Amniotic stem cell (primary cell): ENCODE measurements around the gene HCN4.
"Not testable (repeated sequence)": the region's sequence is repeated elsewhere in the genome, so short reads cannot be mapped to it uniquely, and the experiment has no call there.

ENCODE experiments used
- DNase-seq: peaks from one replicate; lab custom pipeline; 2025; lab: John Stamatoyannopoulos, UW

The HCN4 gene

DNA sequence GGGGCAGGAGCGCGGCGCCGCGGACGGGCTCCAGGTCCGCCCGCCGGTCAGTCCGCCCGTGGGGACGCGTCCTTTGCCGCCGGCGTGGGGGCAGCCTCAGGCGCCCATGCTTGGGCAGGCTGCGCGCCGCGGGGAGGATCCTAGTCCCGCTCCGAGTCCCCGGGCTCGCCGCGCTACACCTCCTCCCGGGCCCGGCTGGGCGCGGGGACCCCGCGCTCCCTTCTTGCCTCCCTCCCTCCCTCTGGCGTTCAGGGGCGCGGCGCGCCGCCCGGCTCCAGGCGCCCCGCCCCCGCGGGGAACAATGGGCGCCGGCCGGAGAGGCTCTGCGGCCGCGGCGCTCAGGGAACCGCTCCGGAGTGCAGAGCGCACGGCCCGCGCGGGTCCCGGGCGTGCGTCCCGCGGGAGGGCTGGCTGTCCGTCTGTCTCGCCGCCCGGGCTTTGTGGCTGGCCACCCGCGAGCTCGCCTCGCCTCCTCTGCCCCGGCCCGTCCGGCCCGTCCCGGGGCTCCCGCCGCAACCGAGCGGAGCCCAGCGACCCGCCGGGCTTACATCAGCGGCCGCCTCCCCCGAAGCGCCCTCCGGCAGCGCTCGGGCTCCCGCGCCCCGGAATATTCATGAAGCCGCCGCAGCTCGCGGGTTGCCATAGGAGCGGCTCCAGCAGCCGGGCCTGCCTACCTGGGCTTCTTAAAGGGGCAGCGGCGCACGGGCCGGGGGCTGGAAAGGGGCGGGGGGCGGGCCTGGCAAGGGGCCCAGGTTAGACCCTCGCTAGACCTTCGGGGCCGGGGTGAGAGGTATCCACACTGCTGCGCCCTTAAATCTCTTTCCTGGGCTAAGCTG lies at the start of gene HCN4:
Gene HCN4 (minus strand): TSS at position 658 of the 836 bp plus-strand sequence. CDS start 688 bp downstream, outside the sequence.
- DNase-seq, result no peak

DNA sequence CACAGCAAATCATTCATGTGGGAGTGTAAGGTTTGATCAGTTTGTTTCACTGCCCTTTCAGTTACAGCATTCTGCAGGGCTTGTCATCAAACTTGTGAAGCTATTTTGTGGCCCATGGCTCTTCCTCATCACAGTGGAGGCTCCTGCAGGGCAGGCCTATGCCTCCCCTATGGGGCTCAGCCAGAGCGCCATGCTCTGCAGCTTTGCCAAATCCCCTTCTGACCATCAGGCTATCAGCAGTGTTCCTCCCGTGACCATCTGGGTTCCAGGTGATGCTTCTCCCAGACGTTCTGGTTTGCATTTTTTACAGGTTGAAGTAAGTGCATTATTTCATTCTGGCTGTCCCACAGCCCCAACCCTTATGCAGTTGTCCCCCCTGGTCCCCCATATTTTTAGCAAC lies 46.1 kb upstream of the HCN4 start:
- DNase-seq, result no peak

DNA sequence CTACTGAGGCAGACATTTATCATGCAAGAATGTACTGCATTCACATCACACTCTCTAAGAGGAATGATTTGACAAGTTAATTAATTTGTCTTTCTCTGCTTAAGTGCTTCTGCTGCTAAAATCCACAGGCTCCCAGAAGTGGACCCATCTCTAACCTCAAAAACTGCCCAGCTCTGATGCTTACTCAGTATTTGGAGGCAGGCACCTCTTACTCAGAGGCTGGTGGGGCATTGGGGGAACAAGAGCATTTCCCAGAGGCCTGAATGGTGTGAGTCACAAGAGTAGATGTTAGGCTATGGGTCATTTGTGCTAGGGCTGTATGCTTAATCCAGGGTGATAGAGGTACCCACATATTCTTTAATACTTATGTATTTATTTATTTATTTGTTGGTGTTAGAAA lies 34.4 kb upstream of the HCN4 start:
- DNase-seq, result no peak

DNA sequence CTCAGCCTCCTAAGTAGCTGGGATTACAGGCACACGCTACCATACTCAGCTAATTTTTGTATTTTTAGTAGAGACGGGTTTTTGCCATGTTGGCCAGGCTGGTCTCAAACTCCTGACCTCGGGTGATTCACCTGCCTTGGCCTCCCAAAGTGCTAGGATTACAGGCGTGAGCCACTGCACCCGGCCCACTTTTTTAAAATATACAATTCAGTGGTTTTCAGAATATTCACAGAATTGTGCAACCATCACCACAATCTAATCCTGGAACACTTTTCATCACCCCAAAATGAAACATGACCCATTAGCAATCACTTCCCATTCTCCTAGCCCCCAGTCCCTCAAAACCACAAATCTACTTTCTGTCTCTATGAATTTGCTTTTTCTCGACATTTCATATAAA lies 31.5 kb upstream of the HCN4 start:
- not testable (repeated sequence) for DNase-seq

DNA sequence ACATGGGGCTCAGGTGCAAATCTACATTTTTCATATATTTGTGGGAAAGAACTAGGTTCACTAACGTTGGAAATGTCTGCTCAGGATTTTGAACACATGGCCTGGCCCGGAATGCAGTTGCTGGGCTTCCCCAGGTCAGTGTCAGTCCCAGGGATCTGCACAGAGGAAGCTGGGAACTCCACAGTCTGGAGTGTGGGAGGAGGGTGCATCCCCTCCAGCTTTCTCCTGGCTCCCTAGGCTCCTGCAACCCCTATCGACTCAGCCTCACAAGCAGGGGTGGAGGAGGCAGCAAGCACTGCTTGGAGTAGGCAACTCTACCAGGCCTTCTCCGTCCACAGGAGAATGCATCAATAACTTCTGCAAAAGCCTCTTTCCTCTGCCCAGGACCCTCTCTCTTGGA lies 30.1 kb upstream of the HCN4 start:
- DNase-seq, result no peak

DNA sequence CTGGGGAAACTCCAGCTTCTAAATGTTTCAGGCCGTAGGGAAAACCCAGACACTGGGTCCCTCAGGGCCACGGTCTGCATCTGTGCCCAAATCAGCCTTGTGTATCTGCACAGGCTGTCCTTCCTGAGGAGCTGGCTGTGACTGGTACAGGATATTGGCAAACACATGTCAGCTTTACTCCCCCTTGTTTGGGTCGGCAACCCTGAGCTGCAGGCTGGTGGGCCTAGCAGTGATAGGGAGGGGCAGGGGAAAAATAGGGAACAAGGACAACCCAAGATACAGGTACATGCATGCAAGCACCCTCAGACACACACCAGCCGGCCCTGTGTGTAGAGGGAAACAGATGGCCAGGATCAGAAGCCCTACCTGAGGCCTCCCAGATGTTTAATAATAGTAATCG lies 28.7 kb upstream of the HCN4 start:
- no peak for DNase-seq

DNA sequence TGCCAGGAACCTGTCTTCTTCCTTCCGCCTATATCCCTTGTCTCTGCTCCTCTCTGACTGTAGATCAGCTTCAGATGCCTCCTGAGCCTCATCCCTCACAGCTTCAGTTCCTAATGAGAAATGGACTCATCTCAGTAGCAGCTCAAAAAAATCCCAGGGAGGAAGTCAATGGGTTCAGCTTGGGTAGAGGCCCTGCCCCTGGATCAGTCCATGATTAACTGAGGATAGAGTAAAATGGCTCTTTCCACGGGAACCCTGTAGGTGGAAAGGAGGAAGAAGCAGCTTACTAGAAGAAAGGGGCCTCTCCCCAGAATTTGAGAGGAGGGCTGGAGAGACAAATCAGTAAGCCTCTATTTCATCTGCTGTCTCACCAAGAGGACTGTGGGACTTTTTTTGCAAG lies 26.9 kb upstream of the HCN4 start:
- no peak for DNase-seq

DNA sequence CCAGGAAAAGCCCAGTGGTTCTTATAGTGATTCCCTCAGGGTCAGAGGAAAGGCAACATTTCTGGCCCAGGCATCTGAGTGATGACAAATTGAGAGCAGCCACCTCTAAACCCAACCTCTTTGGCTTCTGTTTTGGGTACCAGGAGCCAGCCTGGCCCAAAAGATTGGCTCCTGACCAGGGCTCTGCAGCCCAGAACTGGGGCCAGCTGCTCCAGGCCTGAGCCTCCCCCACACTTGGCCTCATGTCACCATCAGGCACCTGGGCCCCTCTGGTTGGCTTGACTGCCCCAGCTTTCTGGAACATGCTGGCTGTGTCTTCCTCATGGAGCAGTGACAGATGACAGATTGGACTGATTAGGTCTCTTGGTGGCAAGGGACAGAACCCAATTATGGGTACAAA lies 26.0 kb upstream of the HCN4 start:
- no peak for DNase-seq

DNA sequence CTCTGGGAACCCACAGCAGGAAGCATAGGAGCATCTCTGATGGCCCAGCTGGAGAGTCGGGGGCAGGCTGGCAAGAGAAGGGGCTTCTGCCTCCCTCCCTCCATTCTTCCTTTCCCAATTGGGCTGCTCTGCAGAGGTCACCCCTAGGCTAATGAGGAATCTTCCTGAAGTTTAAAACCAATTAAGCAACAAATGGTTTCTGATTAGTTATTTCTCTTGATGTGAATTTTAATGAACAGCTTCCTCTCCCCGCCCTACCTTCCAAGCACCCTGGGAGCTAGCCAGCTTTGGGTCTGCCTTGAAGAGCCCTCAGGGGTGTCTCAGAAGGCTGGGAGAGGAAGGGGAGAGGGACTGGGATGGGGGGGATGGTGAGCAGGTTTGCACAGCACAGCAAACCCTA lies 24.6 kb upstream of the HCN4 start:
- no peak for DNase-seq

DNA sequence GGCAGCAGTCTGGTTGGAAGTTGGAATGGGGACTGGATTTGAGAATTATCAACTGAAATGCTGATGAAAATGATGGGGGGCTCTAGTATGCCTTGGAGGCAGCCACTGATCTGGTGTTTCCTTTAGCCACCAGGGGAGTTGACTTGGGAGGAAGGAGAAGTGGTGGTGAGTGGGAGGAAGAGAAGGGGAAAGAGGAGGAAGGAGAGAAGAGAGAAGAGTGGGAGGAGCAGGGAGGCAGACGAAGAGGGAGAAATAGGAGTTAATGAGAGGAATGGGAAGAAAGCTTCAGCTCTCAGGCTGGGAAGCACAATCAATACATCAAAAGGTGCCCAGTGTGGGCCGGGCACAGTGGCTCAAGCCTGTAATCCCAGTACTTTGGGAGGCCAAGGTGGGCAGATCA lies 23.3 kb upstream of the HCN4 start:
- DNase-seq, result no peak

DNA sequence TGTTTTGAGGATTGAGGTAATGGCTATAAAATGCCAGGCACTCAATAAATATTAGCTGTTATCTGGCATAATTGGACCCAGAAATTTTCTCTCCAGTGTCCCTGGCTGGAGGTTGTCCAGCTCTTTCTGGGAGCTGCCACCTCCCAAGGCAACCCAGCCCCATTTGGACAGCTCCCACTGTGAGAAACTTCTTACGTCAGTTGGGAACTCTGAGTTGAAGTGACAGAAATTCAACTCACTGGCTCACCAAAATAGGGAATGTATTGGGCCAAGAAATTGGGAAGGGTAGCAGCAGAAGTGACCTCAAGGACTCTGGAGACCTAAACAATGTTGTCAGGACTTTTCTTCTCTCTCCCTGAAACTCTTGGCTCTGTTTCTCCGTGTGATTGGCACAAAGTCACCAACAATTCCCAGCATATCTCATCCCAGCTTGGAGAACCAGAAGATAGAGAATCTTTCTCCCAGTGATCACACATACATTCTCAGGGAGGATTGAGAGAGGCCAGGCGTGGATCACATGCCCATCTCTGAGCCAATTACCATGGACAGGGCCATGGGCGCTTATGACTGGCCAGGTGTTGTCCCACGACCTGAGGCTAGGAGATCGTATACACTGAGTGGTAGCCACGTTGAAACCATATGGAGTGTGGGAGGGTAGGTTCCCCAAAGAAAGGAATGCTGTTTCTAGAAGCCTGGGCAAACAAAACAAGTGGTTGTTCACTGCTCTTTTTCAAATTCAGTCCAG lies 22.5 kb upstream of the HCN4 start:
- DNase-seq, result no peak

DNA sequence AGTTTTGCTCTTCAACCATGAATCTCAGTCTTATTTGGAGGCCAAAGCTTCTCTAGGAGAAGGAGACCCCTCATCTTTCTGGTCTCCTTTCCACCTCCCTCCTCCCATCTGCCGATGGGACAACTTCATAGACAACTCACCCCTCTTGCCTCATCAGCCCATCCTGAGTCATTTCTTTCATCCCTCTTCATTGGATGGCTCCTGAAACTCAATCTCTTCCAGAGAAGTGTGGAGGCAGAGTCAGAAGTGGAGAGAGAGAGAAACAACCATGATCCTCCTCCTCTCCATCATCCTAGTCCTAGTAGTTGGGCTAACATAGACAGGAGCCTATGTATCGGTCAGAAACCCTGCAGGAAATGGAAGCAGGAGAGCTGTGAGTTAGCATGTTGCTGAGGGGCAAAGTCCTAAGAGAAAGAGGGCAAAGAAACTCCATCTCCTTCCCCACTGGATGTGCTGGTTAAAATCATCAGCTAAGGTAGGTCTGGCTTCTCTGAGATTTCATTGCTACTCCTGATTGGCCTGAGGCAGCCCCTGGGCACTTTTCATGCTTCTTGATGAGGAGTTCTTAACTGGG lies 21.3 kb upstream of the HCN4 start:
- no peak for DNase-seq

DNA sequence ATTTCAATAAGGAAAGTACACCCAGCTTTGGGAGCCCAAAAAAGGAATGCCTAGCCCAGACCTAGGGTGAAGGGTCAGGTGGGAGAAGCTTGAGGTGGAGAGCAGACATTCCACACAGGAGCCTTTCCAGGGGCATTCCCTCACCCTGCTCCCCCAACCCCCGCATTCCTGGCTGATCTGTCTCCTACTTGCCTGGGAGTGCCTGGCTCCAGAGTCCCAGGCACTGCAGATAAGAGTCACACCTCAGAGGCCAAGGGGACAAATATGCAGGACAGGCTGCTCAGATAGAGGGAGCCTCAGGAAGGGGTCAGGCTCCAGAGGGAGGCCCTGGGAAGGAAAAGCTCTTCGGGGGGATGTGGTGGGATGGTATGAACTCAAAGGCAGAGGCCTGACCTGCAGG lies 20.8 kb upstream of the HCN4 start:
- no peak for DNase-seq

DNA sequence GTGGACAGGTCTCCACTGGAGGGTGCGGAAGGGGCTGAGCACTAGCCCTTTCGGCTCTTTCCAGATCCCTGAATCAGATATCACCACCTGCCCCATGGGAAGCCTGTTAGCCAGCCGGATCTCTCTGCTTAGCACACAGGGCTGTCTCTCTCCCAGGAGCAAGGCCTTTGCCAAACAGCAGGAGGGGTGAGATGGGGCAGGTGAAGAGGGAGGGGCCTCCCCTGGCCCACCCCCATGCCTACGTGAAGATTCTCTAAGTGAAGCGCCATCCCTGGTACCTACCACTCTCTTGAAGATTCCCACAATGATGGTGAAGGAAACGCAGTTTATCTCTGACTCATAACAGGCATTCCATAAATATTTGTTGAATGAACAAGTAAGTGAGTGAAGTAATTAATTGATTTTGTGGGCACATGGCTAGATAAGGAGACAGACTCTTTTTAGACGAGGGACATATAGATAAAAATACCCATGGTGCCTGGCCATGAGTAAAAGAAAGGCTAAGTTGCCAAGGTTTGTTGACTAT lies 19.6 kb upstream of the HCN4 start:
- DNase-seq, result no peak

DNA sequence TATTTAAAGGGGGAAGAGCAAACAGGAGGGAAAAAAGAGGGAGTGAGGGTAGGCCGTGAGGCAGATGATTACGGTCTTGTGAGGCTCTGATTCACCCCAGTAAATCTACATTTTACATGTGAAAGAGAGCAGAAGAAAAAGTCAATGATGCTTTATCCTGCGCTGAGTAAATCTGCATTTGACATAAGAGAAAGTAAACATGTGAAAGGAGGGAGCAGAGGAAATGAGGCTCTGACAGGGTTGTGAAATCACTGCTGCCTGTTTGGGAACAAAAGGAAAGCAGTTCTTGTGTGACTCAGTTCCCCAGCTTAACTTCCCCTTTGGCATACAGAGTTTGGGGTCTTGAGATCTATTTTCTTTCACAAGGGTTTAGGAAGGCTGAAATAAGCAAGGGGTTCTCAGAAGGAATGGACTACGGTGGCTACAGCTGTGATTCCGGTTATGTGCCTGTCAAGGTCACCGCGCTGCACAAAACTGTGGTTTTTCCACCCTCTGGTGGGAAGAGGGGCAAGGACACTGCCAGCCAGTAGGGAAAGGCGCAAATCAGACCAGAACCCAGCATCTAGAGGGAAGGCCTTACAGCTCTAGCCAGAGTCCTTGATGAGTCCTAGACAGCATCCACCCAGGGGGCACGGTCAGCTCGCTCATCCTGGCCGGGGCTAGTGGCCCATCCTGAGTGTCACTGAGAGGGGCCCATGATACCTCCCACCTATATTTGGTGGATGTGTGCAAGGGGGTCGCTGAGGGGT lies 18.9 kb upstream of the HCN4 start:
- DNase-seq, result no peak

DNA sequence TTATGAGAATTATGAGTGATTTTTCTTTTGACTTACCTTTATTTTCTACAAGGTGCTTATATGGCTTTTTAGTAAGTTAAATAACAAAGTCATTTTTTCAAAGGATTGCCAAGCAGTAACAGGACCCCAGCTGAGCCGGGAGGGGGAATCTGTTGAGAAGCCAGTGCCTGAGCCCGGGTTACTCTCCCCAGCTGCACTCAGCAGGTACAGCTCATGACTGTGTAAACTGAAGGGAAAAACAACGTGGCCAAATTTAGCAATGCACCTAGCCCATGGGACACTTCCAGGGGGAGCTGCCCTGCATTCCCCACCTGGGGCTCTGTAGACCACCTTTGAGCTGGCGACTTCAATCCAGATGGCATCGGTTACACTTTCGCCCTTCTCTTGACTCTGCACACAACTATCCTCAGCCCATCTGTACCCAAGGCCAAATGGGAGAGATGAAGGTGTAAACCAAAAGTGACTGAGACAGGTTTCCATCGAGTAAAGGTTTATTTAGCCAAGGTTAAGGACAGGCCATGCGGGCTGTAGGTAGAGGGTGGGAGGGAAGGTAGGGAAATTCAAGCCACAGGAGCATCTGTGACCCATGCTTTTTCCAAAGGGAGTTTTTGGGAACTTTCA lies 18.2 kb upstream of the HCN4 start:
- DNase-seq, result no peak

DNA sequence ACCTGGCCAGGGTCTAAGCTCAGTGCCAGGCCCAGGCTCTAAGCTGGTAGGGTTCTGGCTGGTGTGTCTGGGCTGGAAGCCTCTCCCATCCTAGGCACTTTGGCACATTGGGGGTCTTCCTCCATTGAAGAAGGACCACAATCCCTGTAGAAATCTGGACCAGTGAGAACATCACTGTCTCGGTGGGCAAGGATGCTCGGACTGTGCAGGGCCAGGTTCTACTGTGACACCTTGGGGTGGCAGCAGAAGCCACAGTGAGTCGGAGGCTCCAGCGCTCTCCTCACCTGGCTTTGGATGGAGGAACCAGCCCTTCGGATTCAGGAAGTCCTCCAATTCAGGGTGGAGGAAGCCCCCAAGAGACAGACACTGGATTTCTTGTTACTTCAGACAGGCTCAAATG lies 17.5 kb upstream of the HCN4 start:
- DNase-seq, result no peak

DNA sequence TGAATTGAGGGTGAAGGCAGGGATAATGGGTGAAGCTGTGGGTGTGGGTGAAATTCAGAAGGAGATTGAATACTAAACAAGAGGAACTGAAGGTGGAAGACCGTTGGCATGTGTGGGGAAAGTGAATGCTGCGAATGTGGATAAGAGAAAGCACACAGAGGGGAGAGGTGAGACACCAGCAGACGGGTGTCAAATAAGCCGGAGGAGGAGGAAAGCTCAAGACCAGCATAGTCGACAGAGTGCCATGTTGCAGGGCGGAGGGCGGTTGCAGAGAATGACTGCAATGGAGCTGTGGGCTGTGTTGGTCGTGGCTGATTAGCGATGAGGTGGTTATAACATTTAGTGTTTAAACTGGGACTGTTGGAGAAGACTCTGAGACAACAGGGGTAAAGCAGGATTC lies 16.4 kb upstream of the HCN4 start:
- no peak for DNase-seq

DNA sequence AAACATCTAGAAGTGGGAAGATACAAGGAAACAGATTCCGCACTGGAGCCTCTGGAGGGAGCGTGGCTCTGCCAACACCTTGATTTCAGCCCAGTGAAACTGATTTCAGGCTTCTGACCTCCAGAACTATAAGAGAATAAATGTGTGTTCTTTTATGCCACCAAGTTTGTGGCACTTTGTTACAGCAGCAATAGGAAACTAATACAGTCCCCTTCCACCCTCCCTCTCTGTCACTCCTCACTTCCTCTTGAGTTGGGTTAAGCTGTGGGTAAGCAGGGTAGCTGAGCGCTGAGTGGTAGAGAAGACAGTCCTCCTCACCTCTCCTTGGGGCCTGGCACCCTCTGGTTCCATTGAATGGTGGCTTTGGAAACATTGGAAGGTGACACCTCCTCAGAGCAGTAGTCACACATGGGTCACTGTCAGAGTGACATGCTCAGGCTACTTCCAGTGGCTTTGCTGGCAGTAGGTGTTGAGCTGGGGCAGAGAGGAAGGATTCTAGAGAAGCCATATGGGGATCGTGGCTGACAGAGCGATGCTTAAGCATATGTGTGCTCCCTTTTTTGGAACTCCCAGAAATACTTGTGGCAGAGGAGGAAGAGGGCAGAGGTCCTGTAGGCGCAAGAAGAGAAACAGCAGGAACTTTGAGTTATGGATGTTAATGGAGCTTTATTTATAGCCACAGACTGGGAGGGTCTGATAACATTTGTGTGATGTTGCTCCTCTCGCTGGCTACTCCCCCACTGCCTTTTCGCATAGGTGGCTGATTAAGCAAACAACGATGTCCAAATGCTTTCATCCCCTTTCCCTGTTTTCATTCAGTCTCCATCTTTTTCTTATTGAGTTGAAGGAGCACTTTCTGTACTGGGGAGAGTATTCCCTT lies 14.8 kb upstream of the HCN4 start:
- DNase-seq, result no peak

DNA sequence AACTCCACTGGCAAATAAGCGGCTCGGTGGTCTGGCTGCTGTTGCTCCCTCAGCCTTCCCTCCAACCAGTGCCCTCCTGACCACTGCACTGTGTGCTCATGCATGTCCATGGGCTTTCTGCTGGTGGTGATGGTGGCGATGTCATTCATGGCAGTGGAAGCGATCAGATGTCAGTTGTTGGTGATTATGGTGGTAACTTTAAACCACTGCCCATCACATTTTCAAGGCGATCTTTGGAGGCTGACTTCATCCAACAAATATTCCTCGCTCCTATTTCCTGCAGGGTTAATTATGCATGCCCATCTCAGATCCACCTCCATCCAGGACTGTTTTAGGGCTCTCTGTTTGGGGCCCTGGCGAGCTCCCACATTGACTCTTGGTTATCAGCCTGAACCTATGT lies 13.4 kb upstream of the HCN4 start:
- no peak for DNase-seq

DNA sequence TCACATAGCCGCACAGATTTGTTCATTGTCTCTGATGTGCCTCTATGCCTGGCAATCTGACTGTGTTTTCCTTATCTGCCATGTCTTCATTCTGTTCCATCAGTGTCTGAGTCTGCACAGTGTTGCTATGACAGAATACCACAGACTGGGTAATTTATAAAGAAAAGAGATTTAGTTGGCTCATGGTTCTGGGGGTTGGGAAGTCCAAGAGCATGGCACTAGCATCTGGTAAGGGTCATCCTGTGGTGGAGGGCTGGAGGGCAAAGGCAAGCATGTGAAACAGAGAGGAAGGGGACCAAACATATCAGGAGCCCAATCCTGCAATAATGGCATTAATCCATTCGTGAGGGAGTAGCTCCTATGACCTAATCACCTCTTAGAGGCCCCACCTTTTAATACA lies 11.9 kb upstream of the HCN4 start:
- DNase-seq, result no peak
